ENCODE data around the gene NTF4. TPM values are rescaled to one million over a fixed set of nuclear protein-coding genes. Genes with fewer than 3 reads are reported as not detected.
"Not testable (repeated sequence)": the region's sequence is repeated elsewhere in the genome, so short reads cannot be mapped to it uniquely, and the experiment has no call there.

The NTF4 gene
- polyA plus RNA-seq, 4 donors, result 0.34 TPM; not detected in 3

- FAIRE-seq; H3K27ac ChIP-seq (ENCODE audit: low read depth in 1 of 3, low read length in 2 of 3); H3K4me3 ChIP-seq (ENCODE audit: low read depth in 1 of 3, low read length in 3 of 3); H3K36me3 ChIP-seq (ENCODE audit: control insufficient read depth in 3 of 3, insufficient read depth in 2 of 3, low read depth in 1 of 3, low read length in 3 of 3); DNase-seq; H3K4me1 ChIP-seq (ENCODE audit: control insufficient read depth in 3 of 3, insufficient read depth in 2 of 3, low read depth in 1 of 3, low read length in 2 of 3); H3K9me3 ChIP-seq (ENCODE audit: control insufficient read depth in 2 of 2, insufficient read depth in 1 of 2, low read depth in 1 of 2, low read length in 1 of 2): not testable (repeated sequence)
- WGBS, 3 donors, result 77 to 82% (median 78%) methylated on average over 17 to 23 of the region's 23 CpGs
- peaks cover 0 to 16% (median 0%) of the 10 kb centered on the region in 3 donors for H3K27me3 ChIP-seq (ENCODE audit: control insufficient read depth in 3 of 3, insufficient read depth in 3 of 3, low read length in 3 of 3)
Measured at GRCh38 chr19:49025599-49025998, 39.0 kb downstream of the NTF4 start.

- not testable (repeated sequence) for H3K4me1 ChIP-seq (ENCODE audit: control insufficient read depth in 3 of 3, insufficient read depth in 2 of 3, low read depth in 1 of 3, low read length in 2 of 3); DNase-seq; H3K4me3 ChIP-seq (ENCODE audit: low read depth in 1 of 3, low read length in 3 of 3); H3K27ac ChIP-seq (ENCODE audit: low read depth in 1 of 3, low read length in 2 of 3); H3K36me3 ChIP-seq (ENCODE audit: control insufficient read depth in 3 of 3, insufficient read depth in 2 of 3, low read depth in 1 of 3, low read length in 3 of 3); FAIRE-seq; H3K9me3 ChIP-seq (ENCODE audit: control insufficient read depth in 2 of 2, insufficient read depth in 1 of 2, low read depth in 1 of 2, low read length in 1 of 2)
- peaks cover 0 to 21% (median 0%) of the 10 kb centered on the region in 3 donors for H3K27me3 ChIP-seq (ENCODE audit: control insufficient read depth in 3 of 3, insufficient read depth in 3 of 3, low read length in 3 of 3)
- WGBS, 3 donors, result 67 to 87% (median 79%) methylated on average over 3 to 4 of the region's 6 CpGs
Measured at GRCh38 chr19:49025088-49025487, 39.5 kb downstream of the NTF4 start.

- peaks cover 0 to 29% (median 0%) of the 10 kb centered on the region in 3 donors for H3K27me3 ChIP-seq (ENCODE audit: control insufficient read depth in 3 of 3, insufficient read depth in 3 of 3, low read length in 3 of 3)
- DNase-seq; H3K4me3 ChIP-seq (ENCODE audit: low read depth in 1 of 3, low read length in 3 of 3); H3K9me3 ChIP-seq (ENCODE audit: control insufficient read depth in 2 of 2, insufficient read depth in 1 of 2, low read depth in 1 of 2, low read length in 1 of 2); H3K36me3 ChIP-seq (ENCODE audit: control insufficient read depth in 3 of 3, insufficient read depth in 2 of 3, low read depth in 1 of 3, low read length in 3 of 3); H3K4me1 ChIP-seq (ENCODE audit: control insufficient read depth in 3 of 3, insufficient read depth in 2 of 3, low read depth in 1 of 3, low read length in 2 of 3); H3K27ac ChIP-seq (ENCODE audit: low read depth in 1 of 3, low read length in 2 of 3); FAIRE-seq: not testable (repeated sequence)
- WGBS, 3 donors, result 33 to 58% (median 40%) methylated on average over 8 to 13 of the region's 15 CpGs
Measured at GRCh38 chr19:49024233-49024632, 40.4 kb downstream of the NTF4 start, which contains the start of gene CGB3. CGB3 (minus strand) TSS chr19:49024333; CDS start chr19:49023971, 362 bp downstream.

GRCh38 chr19:49022116-49022515, 42.5 kb downstream of the NTF4 start:
- DNase-seq, result no peak
- Histone ChIP-seq H3K9me3 (ENCODE audit: control insufficient read depth in 2 of 2, insufficient read depth in 1 of 2, low read depth in 1 of 2, low read length in 1 of 2) (no peaks in the 10 kb centered on the region), H3K4me3 (ENCODE audit: low read depth in 1 of 3, low read length in 3 of 3) (no peak overlapping the region), H3K27ac (ENCODE audit: low read depth in 1 of 3, low read length in 2 of 3) (no peak overlapping the region), H3K36me3 (ENCODE audit: control insufficient read depth in 3 of 3, insufficient read depth in 2 of 3, low read depth in 1 of 3, low read length in 3 of 3) (peaks cover 0 to under 1% (median 0%) of the 10 kb centered on the region in 3 donors), H3K27me3 (ENCODE audit: control insufficient read depth in 3 of 3, insufficient read depth in 3 of 3, low read length in 3 of 3) (peaks cover 0 to 39% (median 0%) of the 10 kb centered on the region in 3 donors), H3K4me1 (ENCODE audit: control insufficient read depth in 3 of 3, insufficient read depth in 2 of 3, low read depth in 1 of 3, low read length in 2 of 3) (peaks cover 0 to 11% (median 4%) of the 10 kb centered on the region in 3 donors)
- FAIRE-seq, result no peak
- 81 to 88% (median 86%) methylated on average over 9 of the region's 9 CpGs for WGBS, 3 donors

GRCh38 chr19:49020931-49021895, 43.4 kb downstream of the NTF4 start:
- peaks cover 0 to 11% (median 4%) of the 10 kb centered on the region in 3 donors for H3K4me1 ChIP-seq (ENCODE audit: control insufficient read depth in 3 of 3, insufficient read depth in 2 of 3, low read depth in 1 of 3, low read length in 2 of 3)
- no peak overlapping the region for H3K4me3 ChIP-seq (ENCODE audit: low read depth in 1 of 3, low read length in 3 of 3)
- WGBS, 3 donors, result 15 to 32% (median 17%) methylated on average over 16 of the region's 16 CpGs
- FAIRE-seq, result no peak
- no peak overlapping the region for H3K27ac ChIP-seq (ENCODE audit: low read depth in 1 of 3, low read length in 2 of 3)
- H3K9me3 ChIP-seq (ENCODE audit: control insufficient read depth in 2 of 2, insufficient read depth in 1 of 2, low read depth in 1 of 2, low read length in 1 of 2), result no peaks in the 10 kb centered on the region
- H3K36me3 ChIP-seq (ENCODE audit: control insufficient read depth in 3 of 3, insufficient read depth in 2 of 3, low read depth in 1 of 3, low read length in 3 of 3), result peaks cover 0 to 7% (median 0%) of the 10 kb centered on the region in 3 donors
- DNase-seq, result no peak
- H3K27me3 ChIP-seq (ENCODE audit: control insufficient read depth in 3 of 3, insufficient read depth in 3 of 3, low read length in 3 of 3), result peaks cover 0 to 39% (median 0%) of the 10 kb centered on the region in 3 donors

GRCh38 chr19:49020342-49020741, 44.3 kb downstream of the NTF4 start:
- DNase-seq, result no peak
- H3K27me3 ChIP-seq (ENCODE audit: control insufficient read depth in 3 of 3, insufficient read depth in 3 of 3, low read length in 3 of 3), result peaks cover 0 to 39% (median 0%) of the 10 kb centered on the region in 3 donors

GRCh38 chr19:49019242-49019932, 45.2 kb downstream of the NTF4 start:
- H3K4me3 ChIP-seq (ENCODE audit: low read depth in 1 of 3, low read length in 3 of 3), result peak overlapping the region in 2 of 3 donors; percentile 19 to 55
- peaks cover 0 to 39% (median 0%) of the 10 kb centered on the region in 3 donors for H3K27me3 ChIP-seq (ENCODE audit: control insufficient read depth in 3 of 3, insufficient read depth in 3 of 3, low read length in 3 of 3)
- no peaks in the 10 kb centered on the region for H3K9me3 ChIP-seq (ENCODE audit: control insufficient read depth in 2 of 2, insufficient read depth in 1 of 2, low read depth in 1 of 2, low read length in 1 of 2)
- 5 to 17% (median 10%) methylated on average over 41 of the region's 41 CpGs for WGBS, 3 donors
- FAIRE-seq, result no peak
- DNase-seq, result peak; percentile 61 to 81
- no peak overlapping the region for H3K27ac ChIP-seq (ENCODE audit: low read depth in 1 of 3, low read length in 2 of 3)
- peaks cover 0 to 11% (median 4%) of the 10 kb centered on the region in 3 donors for H3K4me1 ChIP-seq (ENCODE audit: control insufficient read depth in 3 of 3, insufficient read depth in 2 of 3, low read depth in 1 of 3, low read length in 2 of 3)
- H3K36me3 ChIP-seq (ENCODE audit: control insufficient read depth in 3 of 3, insufficient read depth in 2 of 3, low read depth in 1 of 3, low read length in 3 of 3), result peaks cover 0 to 25% (median 5%) of the 10 kb centered on the region in 3 donors

More at GRCh38 chr19:49020342-49020741, 44.3 kb downstream of the NTF4 start:
- Histone ChIP-seq H3K27ac (ENCODE audit: low read depth in 1 of 3, low read length in 2 of 3) (no peak overlapping the region), H3K4me1 (ENCODE audit: control insufficient read depth in 3 of 3, insufficient read depth in 2 of 3, low read depth in 1 of 3, low read length in 2 of 3) (peaks cover 0 to 11% (median 4%) of the 10 kb centered on the region in 3 donors), H3K36me3 (ENCODE audit: control insufficient read depth in 3 of 3, insufficient read depth in 2 of 3, low read depth in 1 of 3, low read length in 3 of 3) (peaks cover 0 to 16% (median 3%) of the 10 kb centered on the region in 3 donors), H3K9me3 (ENCODE audit: control insufficient read depth in 2 of 2, insufficient read depth in 1 of 2, low read depth in 1 of 2, low read length in 1 of 2) (no peaks in the 10 kb centered on the region), H3K4me3 (ENCODE audit: low read depth in 1 of 3, low read length in 3 of 3) (no peak overlapping the region)
- no peak for FAIRE-seq
- 42 to 76% (median 44%) methylated on average over 11 of the region's 11 CpGs for WGBS, 3 donors

Data from small intestine (tissue), 7 donors.